IMR-90 (cell line): Measurements from ENCODE around the gene ROR2. TPM values are rescaled to one million over a fixed set of nuclear protein-coding genes. Genes with fewer than 3 reads are reported as not detected.

Experiments
- ATAC-seq: fragments of 200-7000 bp; cut with Tn5 transposase; 2 replicates; pipeline ENCODE4 v1.9.1; 2020; ENCODE audit warnings: low read depth, mild to moderate bottlenecking, moderate library complexity
- BruUV-seq: library from RNA; stranded (reverse); fragments of 400-500 nt; replicated peaks from 2 replicates; lab custom pipeline; 2021; lab: Mats Ljungman, UMichigan
- CTCF ChIA-PET: fragments of 300-600 bp; formaldehyde crosslinking; extraction: SDS; loops from one replicate; lab custom pipeline; 2021; ENCODE audit warnings: antibody characterized with exemption; lab: Yijun Ruan, JAX
- POLR2A ChIA-PET: fragments of 300-600 bp; sonication (Branson Sonifier 250); formaldehyde crosslinking; loops from one replicate; lab custom pipeline; 2022; ENCODE audit warnings: antibody characterized with exemption; ENCODE audit not compliant: unreplicated experiment; lab: Charles Lee
- DNase-seq: peaks from one replicate; pipeline ENCODE4 v3.0.0; 2013
- H2AFZ ChIP-seq: replicated peaks from 2 replicates; pipeline ENCODE3; 2013; ENCODE audit warnings: low read length, mild to moderate bottlenecking; ENCODE audit not compliant: poor library complexity
- H2AK5ac ChIP-seq: 2 replicates; pipeline ENCODE4 v1.6.1; 2013; ENCODE audit warnings: low read depth, low read length, inconsistent platforms
- H2AK9ac ChIP-seq: replicated peaks from 2 replicates; pipeline ENCODE3; 2013; ENCODE audit warnings: mild to moderate bottlenecking, low read depth, low read length, moderate library complexity; ENCODE audit not compliant: poor library complexity
- H2BK120ac ChIP-seq: 2 replicates; pipeline ENCODE4 v1.6.1; 2013; ENCODE audit warnings: low read depth, low read length, inconsistent platforms
- H2BK15ac ChIP-seq: 3 replicates; pipeline ENCODE4 v1.6.1; 2013; ENCODE audit warnings: low read depth, low read length, inconsistent platforms
- H2BK20ac ChIP-seq: 2 replicates; pipeline ENCODE4 v1.6.1; 2013; ENCODE audit warnings: low read depth, mild to moderate bottlenecking, inconsistent platforms, low read length, moderate library complexity
- H2BK5ac ChIP-seq: 2 replicates; pipeline ENCODE4 v1.6.1; 2013; ENCODE audit warnings: mild to moderate bottlenecking, low read depth, low read length, inconsistent platforms; ENCODE audit not compliant: poor library complexity, severe bottlenecking
- H3K14ac ChIP-seq: replicated peaks from 2 replicates; pipeline ENCODE4 v1.6.1; 2013; ENCODE audit warnings: low read depth, low read length, inconsistent platforms
- H3K18ac ChIP-seq: 2 replicates; pipeline ENCODE4 v1.6.1; 2013; ENCODE audit warnings: low read depth, low read length, control low read depth
- H3K23ac ChIP-seq: 2 replicates; pipeline ENCODE4 v1.6.1; 2013; ENCODE audit warnings: low read depth, low read length, inconsistent platforms
- H3K27ac ChIP-seq: 2 replicates; pipeline ENCODE4 v1.5.1; 2013; ENCODE audit warnings: mild to moderate bottlenecking, control low read depth, low read length; ENCODE audit not compliant: insufficient read depth
- H3K27me3 ChIP-seq: 2 replicates; pipeline ENCODE4 v1.6.1; 2013; ENCODE audit warnings: low read length; ENCODE audit not compliant: control insufficient read depth, insufficient read depth
- H3K36me3 ChIP-seq: 2 replicates; pipeline ENCODE4 v1.6.1; 2013; ENCODE audit warnings: low read length, mixed read lengths; ENCODE audit not compliant: control insufficient read depth, insufficient read depth
- H3K4ac ChIP-seq: 2 replicates; pipeline ENCODE4 v1.6.1; 2013; ENCODE audit warnings: low read depth, low read length, inconsistent platforms
- H3K4me1 ChIP-seq: 2 replicates; pipeline ENCODE4 v1.6.1; 2013; ENCODE audit warnings: low read length, mixed read lengths; ENCODE audit not compliant: control insufficient read depth, insufficient read depth
- H3K4me2 ChIP-seq: 2 replicates; pipeline ENCODE4 v1.6.1; 2013; ENCODE audit warnings: low read depth, mild to moderate bottlenecking, control low read depth, low read length, moderate library complexity
- H3K4me3 ChIP-seq: 2 replicates; pipeline ENCODE4 v1.5.1; 2013; ENCODE audit warnings: low read depth, mild to moderate bottlenecking, control low read depth, low read length, moderate library complexity; ENCODE audit not compliant: insufficient read depth
- H3K56ac ChIP-seq: 2 replicates; pipeline ENCODE4 v1.6.1; 2013; ENCODE audit warnings: low read length, inconsistent platforms; ENCODE audit not compliant: insufficient read depth; ENCODE audit errors: extremely low read depth
- H3K79me1 ChIP-seq, 2 experiments: 2 replicates each; pipeline ENCODE4 v1.6.1; 2013; ENCODE audit warnings: low read length in 2 of 2, inconsistent platforms in 1 of 2, low read depth in 1 of 2
- H3K9ac ChIP-seq: 2 replicates; pipeline ENCODE4 v1.6.1; 2013; ENCODE audit warnings: low read depth, low read length, control low read depth
- H3K9me1 ChIP-seq: 2 replicates; pipeline ENCODE4 v1.6.1; 2013; ENCODE audit warnings: low read length, inconsistent platforms; ENCODE audit not compliant: insufficient read depth
- H3K9me3 ChIP-seq: 2 replicates; pipeline ENCODE4 v1.6.1; 2013; ENCODE audit warnings: low read length; ENCODE audit not compliant: control insufficient read depth, insufficient read depth
- H4K20me1 ChIP-seq: 2 replicates; pipeline ENCODE4 v1.6.1; 2013; ENCODE audit warnings: low read length, inconsistent platforms; ENCODE audit not compliant: insufficient read depth
- H4K5ac ChIP-seq: 2 replicates; pipeline ENCODE4 v1.6.1; 2013; ENCODE audit warnings: mild to moderate bottlenecking, low read depth, low read length, control low read depth
- H4K8ac ChIP-seq, 2 experiments: 2 replicates each; pipeline ENCODE4 v1.6.1; 2013; ENCODE audit warnings: low read depth in 2 of 2, low read length in 2 of 2, control low read depth in 1 of 2, inconsistent platforms in 1 of 2
- H4K91ac ChIP-seq: 2 replicates; pipeline ENCODE4 v1.6.1; 2013; ENCODE audit warnings: low read depth, low read length, inconsistent platforms; ENCODE audit not compliant: insufficient read depth
- BHLHE40 ChIP-seq: fragments of 150-350 bp; IDR thresholded peaks from 2 replicates; pipeline ENCODE4 v1.6.1; 2016; ENCODE audit warnings: mild to moderate bottlenecking, low read depth, low read length
- CTCF ChIP-seq: conservative IDR thresholded peaks from 2 replicates; pipeline ENCODE4 v1.5.1; 2012; ENCODE audit warnings: mild to moderate bottlenecking, low read depth, low read length, improper control_type of control experiment
- POLR2A ChIP-seq: IDR thresholded peaks from 2 replicates; pipeline ENCODE4 v1.6.1; 2012; ENCODE audit warnings: mild to moderate bottlenecking, low read depth, low read length
- RCOR1 ChIP-seq: IDR thresholded peaks from 2 replicates; pipeline ENCODE4 v1.6.1; 2012; ENCODE audit warnings: mild to moderate bottlenecking, low read length, improper control_type of control experiment; ENCODE audit not compliant: insufficient replicate concordance
- WGBS, 2 experiments: methylation state at CpG; one replicate each; pipeline versions ENCODE4 v1.1.5 to v1.1.7; 2013; ENCODE audit warnings: missing lambda C conversion rate in 2 of 2; ENCODE audit not compliant: insufficient read length in 1 of 2; ENCODE audit errors: extremely low coverage in 2 of 2; 5-methylcytosine and 5-hydroxymethylcytosine counted together
- dilution Hi-C: fragments of 300-500 bp; cut with HindIII; formaldehyde crosslinking; loops from one replicate; pipeline ENCODE4 v1.14.3; 2018; ENCODE audit warnings: low sequenced_read_pairs; ENCODE audit not compliant: unreplicated experiment
- in situ Hi-C: fragments of 300-500 bp; cut with MboI; formaldehyde crosslinking; loops from 3 replicates; pipeline ENCODE4 v1.14.3; 2019; ENCODE audit warnings: low sequenced_read_pairs, inconsistent platforms, mixed read lengths
- intact Hi-C: fragments of 100-400 bp; cut with micrococcal nuclease; formaldehyde crosslinking; loops from 2 replicates; pipeline ENCODE4 v1.10.0; 2022
- polyA plus RNA-seq, 3 experiments: library from polyadenylated mRNA; depleted of rRNA; stranded (reverse); fragments of >200 nt; gene quantifications; 2 replicates each; pipeline ENCODE4 v1.2.3, GENCODE V29; 2012; ENCODE audit warnings: low replicate concordance in 1 of 3
- total RNA-seq: library from RNA; depleted of rRNA; stranded (reverse); fragments of >200 nt; gene quantifications from 2 replicates; pipeline ENCODE4 v1.2.3, GENCODE V29; 2012

Gene ROR2
- total and polyA plus RNA-seq, 2 of the 4 experiments (the other 2 are of a cell fraction), result 2.3 to 4.8 TPM

- Histone ChIP-seq H2BK120ac (no peak overlapping the region), H3K18ac (no peak overlapping the region), H3K56ac (no peak overlapping the region), H2AFZ (no peak overlapping the region), H3K4me2 (no peak overlapping the region), H3K14ac (no peak overlapping the region), H3K4me1 (peaks cover 11% of the 10 kb centered on the region; the same call in 1 of the 2 replicates), H3K36me3 (no peaks in the 10 kb centered on the region), H3K79me1 (peaks cover 3 to 6% of the 10 kb centered on the region in 2 experiments; a peak in 2 of 4 replicates), H2BK15ac (no peak overlapping the region), H2AK5ac (no peak overlapping the region), H3K23ac (no peak overlapping the region), H2BK5ac (no peak overlapping the region), H2BK20ac (no peak overlapping the region), H3K9me3 (no peaks in the 10 kb centered on the region), H4K91ac (no peak overlapping the region), H2AK9ac (no peak overlapping the region), H4K20me1 (no peaks in the 10 kb centered on the region), H3K4ac (no peak overlapping the region), H3K27me3 (no peaks in the 10 kb centered on the region), H3K27ac (no peak overlapping the region), H4K5ac (no peak overlapping the region), H4K8ac (no peak overlapping the region), H3K9ac (no peak overlapping the region), H3K4me3 (no peak overlapping the region), H3K9me1 (0 out of 2 replicates have a peak, but pooled peaks cover 2% of the 10 kb centered on the region)
- in situ Hi-C loops, result no loop called here
- intact Hi-C loops, result no loop called here
- TF ChIP-seq BHLHE40, result no peak
- TF ChIP-seq RCOR1, result no peak
- no peak for TF ChIP-seq POLR2A
- no peak for TF ChIP-seq CTCF
- dilution Hi-C loops, result no loop called here
- ATAC-seq, result no peak
- ChIA-PET CTCF (no interaction called here), POLR2A (no interaction called here)
- BruUV-seq, result no TSS peak
- 63% methylated on average over 3 of the region's 7 CpGs; no CpG with 5 or more reads in 1 of the 2 experiments for WGBS, 2 experiments
- no peak for DNase-seq
Observed at GRCh38 chr9:91939978-91940377, 10.1 kb downstream of the ROR2 start.
